Esophagus squamous epithelium (tissue), 4 donors: Measurements from ENCODE around the gene CTIF.

Source experiments
- CTCF ChIP-seq, 6 experiments: fragments of 450-650 bp in 4 of 6; fragments of 200-600 bp in 2 of 6; sonication (generic) in 2 of 6; IDR thresholded peaks; one replicate each; pipeline ENCODE4 v1.5.1; 2016 to 2019; ENCODE audit warnings: antibody characterized with exemption in 6 of 6, mild to moderate bottlenecking in 4 of 6, moderate library complexity in 4 of 6
- POLR2A ChIP-seq, 4 donors: fragments of 450-650 bp; IDR thresholded peaks; one replicate each; pipeline ENCODE4 v1.6.1; 2017; ENCODE audit warnings: antibody characterized with exemption in 4 of 4, mild to moderate bottlenecking in 4 of 4, moderate library complexity in 3 of 4

- TF ChIP-seq CTCF (IDR thresholded peaks at IDR 0.05) (no peak), POLR2A (IDR thresholded peaks at IDR 0.05) (peak in 1 of 4 donors; percentile 42)
Observed at GRCh38 chr18:48833701-48834412, 295.0 kb downstream of the CTIF start.
